CD4-positive, alpha-beta memory T cell (primary cell): Measurements from ENCODE around the gene TMEM95. TPM values are rescaled to one million over a fixed set of nuclear protein-coding genes. Genes with fewer than 3 reads are reported as not detected.

Experiments used
- CTCF ChIA-PET: fragments of 350-600 bp; sonication (Branson Sonifier 250); formaldehyde crosslinking; loops from one replicate; lab custom pipeline; 2021; ENCODE audit warnings: inconsistent platforms; ENCODE audit not compliant: partially characterized antibody; lab: Charles Lee
- POLR2A ChIA-PET: fragments of 350-600 bp; sonication (Branson Sonifier 250); formaldehyde crosslinking; loops from one replicate; lab custom pipeline; 2021; ENCODE audit not compliant: partially characterized antibody; lab: Charles Lee
- DNase-seq, 5 donors: peaks; one replicate each; pipeline versions ENCODE4 v3.0.0 to v3.0.0-alpha.2; 2020 to 2022; ENCODE audit warnings: mixed read lengths in 1 of 5
- H3K27ac ChIP-seq: one replicate; pipeline ENCODE4 v1.7.0; 2013; ENCODE audit warnings: low read depth, low read length
- H3K27me3 ChIP-seq: 2 replicates; pipeline ENCODE4 v1.7.0; 2013; ENCODE audit warnings: mild to moderate bottlenecking, low read length, moderate library complexity; ENCODE audit not compliant: insufficient read depth
- H3K36me3 ChIP-seq: 2 replicates; pipeline ENCODE4 v1.7.0; 2013; ENCODE audit warnings: mild to moderate bottlenecking, low read length, moderate library complexity; ENCODE audit not compliant: insufficient read depth
- H3K4me1 ChIP-seq: 2 replicates; pipeline ENCODE4 v1.7.0; 2013; ENCODE audit warnings: mild to moderate bottlenecking, low read length, moderate library complexity; ENCODE audit not compliant: insufficient read depth
- H3K4me3 ChIP-seq, 2 donors: one replicate each; pipeline ENCODE4 v1.7.0; 2013; ENCODE audit warnings: low read length in 2 of 2, mild to moderate bottlenecking in 1 of 2
- H3K9me3 ChIP-seq, 2 donors: one replicate each; pipeline ENCODE4 v1.7.0; 2013; ENCODE audit warnings: low read length in 2 of 2, control low read depth in 1 of 2; ENCODE audit not compliant: control insufficient read depth in 1 of 2
- H3K27ac Mint-ChIP-seq, 7 donors: one replicate each; pipeline ENCODE4 v1.8.0; 2020 to 2021; ENCODE audit warnings: mixed read lengths in 7 of 7, mild to moderate bottlenecking in 6 of 7, inconsistent platforms in 3 of 7, moderate library complexity in 3 of 7
- H3K27me3 Mint-ChIP-seq, 2 donors: one replicate each; pipeline ENCODE4 v1.8.0; 2020 to 2021; ENCODE audit warnings: mixed read lengths in 2 of 2
- H3K36me3 Mint-ChIP-seq, 2 donors: one replicate each; pipeline ENCODE4 v1.8.0; 2020 to 2021; ENCODE audit warnings: mixed read lengths in 2 of 2, inconsistent platforms in 1 of 2, mild to moderate bottlenecking in 1 of 2
- H3K4me1 Mint-ChIP-seq, 4 donors: one replicate each; pipeline ENCODE4 v1.8.0; 2020 to 2021; ENCODE audit warnings: mixed read lengths in 4 of 4, mild to moderate bottlenecking in 1 of 4
- H3K4me3 Mint-ChIP-seq, 8 donors: one replicate each; pipeline ENCODE4 v1.8.0; 2020 to 2021; ENCODE audit warnings: mixed read lengths in 8 of 8, mild to moderate bottlenecking in 7 of 8, moderate library complexity in 6 of 8, inconsistent platforms in 3 of 8
- H3K9me3 Mint-ChIP-seq, 8 donors: one replicate each; pipeline ENCODE4 v1.8.0; 2020 to 2021; ENCODE audit warnings: mixed read lengths in 8 of 8, mild to moderate bottlenecking in 5 of 8, inconsistent platforms in 3 of 8, moderate library complexity in 1 of 8
- intact Hi-C: fragments of 100-400 bp; cut with micrococcal nuclease; formaldehyde crosslinking; loops from one replicate; pipeline ENCODE4 v1.15.1; 2023
- polyA plus RNA-seq, 2 donors: library from polyadenylated mRNA; unstranded; fragments of 300-500 nt; fragmentation: Illumina TruSeq; gene quantifications; one replicate each; pipeline ENCODE4 v1.2.3, GENCODE V29; 2021
- total RNA-seq, 2 experiments: library from RNA; stranded (reverse); gene quantifications; one replicate each; pipeline ENCODE4 v1.2.3, GENCODE V29; 2021

TMEM95 gene
- total and polyA plus RNA-seq, 4 experiments from 2014 or later = not detected

DNA sequence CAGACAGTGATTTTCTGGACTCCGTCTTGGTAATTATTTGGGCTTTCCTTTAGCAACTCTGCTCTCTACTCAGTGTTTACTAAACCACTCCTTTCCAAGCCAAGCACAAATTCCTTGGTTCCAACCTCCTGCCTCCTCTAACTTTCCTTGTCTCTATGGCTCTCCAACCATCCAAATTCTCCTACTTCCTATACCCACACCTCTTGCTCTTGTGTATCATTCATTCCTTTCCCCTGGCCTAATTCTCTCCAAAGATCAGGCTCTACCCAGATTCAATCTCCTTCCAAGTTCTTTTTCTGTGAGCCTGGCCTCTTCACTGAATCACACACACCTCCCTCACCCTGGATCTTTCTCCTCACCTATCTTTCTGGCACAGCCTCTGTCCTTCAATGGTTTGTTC, 26.9 kb upstream of the TMEM95 start:
- no peak overlapping the region for H3K27ac ChIP-seq
- CTCF ChIA-PET = interaction anchor here (1.7 to 6.5 kb wide), 3 partner anchors 8 to 21 kb away, joined by 6 to 115 read pairs (median 31); partner anchors contain the start of gene ACAP1

DNA sequence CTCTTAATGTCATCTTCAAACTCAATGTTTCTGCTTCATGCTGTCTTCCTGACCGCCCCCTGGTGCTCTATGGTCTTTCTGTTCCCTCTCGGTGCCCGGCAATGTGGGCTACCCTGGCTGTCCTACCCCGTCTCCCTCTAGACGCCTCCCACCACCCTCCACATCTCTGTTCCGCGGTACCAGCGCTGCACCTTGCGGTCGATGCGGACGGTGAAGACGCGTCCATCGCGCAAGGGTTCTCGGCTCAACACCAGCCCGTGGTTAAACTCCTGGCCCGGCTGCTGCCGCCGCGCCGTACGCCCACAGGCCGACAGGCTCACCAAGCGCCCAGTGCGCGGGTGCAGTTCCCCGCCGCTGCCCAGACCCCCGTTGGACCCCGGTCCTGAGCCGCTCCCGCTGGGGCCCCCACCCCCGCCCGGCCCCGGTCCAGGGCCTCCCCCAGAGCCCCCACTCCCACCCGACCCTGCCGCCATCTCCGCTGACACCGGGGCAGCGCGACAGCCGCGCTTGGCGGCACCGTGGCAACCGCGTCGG, 26.0 kb upstream of the TMEM95 start, which contains the start of gene NEURL4:
Gene NEURL4, minus strand, starts transcription at position 496 of the 534 bp plus-strand sequence. Its CDS starts 23 bp downstream, at position 473.
- Histone ChIP-seq H3K4me1 (peaks cover 49% of the 10 kb centered on the region), H3K9me3 (no peaks in the 10 kb centered on the region), H3K27me3 (no peaks in the 10 kb centered on the region), H3K4me3 (peak within 1 kb of the TSS; percentile 94 to 99), H3K27ac (peak within 1 kb of the TSS; percentile 82), H3K36me3 (no peaks in the 10 kb centered on the region)
- Mint-ChIP-seq H3K4me1 (peaks cover 34 to 59% (median 45%) of the 10 kb centered on the region in 4 donors), H3K4me3 (peak within 1 kb of the TSS; percentile 97 to 98 (median 98)), H3K27ac (peak within 1 kb of the TSS; percentile 93 to 99 (median 98)), H3K36me3 (peaks cover 0 to 15% of the 10 kb centered on the region in 2 donors), H3K9me3 (peaks cover 0 to 4% (median 0%) of the 10 kb centered on the region in 8 donors), H3K27me3 (no peaks in the 10 kb centered on the region)
- ChIA-PET CTCF (interaction anchor here (0.8 to 1.5 kb wide), 7 partner anchors 9 to 359 kb away, joined by 3 to 15 read pairs (median 4); partner anchors contain the start of gene TP53), POLR2A (interaction anchor here (0.9 to 3.5 kb wide), 26 partner anchors 8 to 528 kb away, joined by 3 to 71 read pairs (median 6); partner anchors contain the start of genes ACADVL, CD68, CTDNEP1 and DVL2)
- peak in 1 of 5 donors; percentile 62 for DNase-seq
- intact Hi-C loops = loop anchor here (1.0 to 2.0 kb wide), 7 partner anchors 8 to 155 kb away; partner anchors contain the start of genes EIF5A, GPS2, POLR2A and TMEM256

More for the DNA sequence above, 26.9 kb upstream of the TMEM95 start:
- peaks cover 43% of the 10 kb centered on the region for H3K4me1 ChIP-seq
- intact Hi-C loops = loop anchor here (2.0 kb wide), 1 partner anchor 23 kb away; no protein-coding TSS in a partner anchor
- no peak for DNase-seq
- H3K9me3 ChIP-seq = no peaks in the 10 kb centered on the region
- peaks cover 8% of the 10 kb centered on the region for H3K36me3 ChIP-seq
- Mint-ChIP-seq H3K36me3 (peaks cover 0 to 19% of the 10 kb centered on the region in 2 donors), H3K4me3 (peak overlapping the region; percentile 41 to 98 (median 79)), H3K9me3 (peaks cover 0 to 4% (median 0%) of the 10 kb centered on the region in 8 donors), H3K27me3 (no peaks in the 10 kb centered on the region), H3K27ac (peak overlapping the region; percentile 60 to 93 (median 80)), H3K4me1 (peaks cover 30 to 59% (median 41%) of the 10 kb centered on the region in 4 donors)
- no peaks in the 10 kb centered on the region for H3K27me3 ChIP-seq
- no peak overlapping the region for H3K4me3 ChIP-seq
- POLR2A ChIA-PET = interaction anchor here (1.0 to 6.8 kb wide), 5 partner anchors 9 to 19 kb away, joined by 4 to 71 read pairs (median 44); partner anchors contain the start of genes ACAP1 and GPS2

DNA sequence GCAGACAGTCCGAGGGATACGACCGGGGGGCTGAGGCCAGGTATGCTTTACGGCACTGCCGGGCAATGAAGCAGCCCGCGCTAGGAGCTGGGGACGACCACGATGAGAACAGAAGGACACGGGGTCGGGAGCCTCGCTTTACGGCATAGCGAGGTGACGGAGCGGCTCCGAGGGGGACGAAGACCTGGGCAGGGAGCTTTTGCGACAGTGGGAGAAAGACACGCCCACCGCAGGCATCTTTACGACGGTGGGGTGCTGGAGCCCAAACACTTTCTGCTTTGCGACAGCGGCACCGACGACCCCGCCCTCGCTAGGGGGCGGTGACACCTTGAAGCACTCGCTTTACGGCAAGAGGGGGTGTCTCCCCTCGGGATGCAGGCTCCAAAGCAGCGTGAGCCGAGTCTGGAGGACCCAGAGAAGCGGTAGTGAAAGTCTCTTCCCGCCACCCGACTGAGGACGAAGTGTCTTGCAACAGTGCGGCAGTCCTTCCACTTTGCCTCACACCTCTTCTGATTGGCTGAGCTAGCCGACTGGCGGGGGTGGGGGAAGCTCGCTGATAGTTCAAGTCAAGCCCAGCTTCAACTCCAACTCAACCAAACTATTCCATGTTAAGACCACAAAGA, 25.5 kb upstream of the TMEM95 start:
- Mint-ChIP-seq H3K27ac (peak overlapping the region; percentile 93 to 99 (median 98)), H3K36me3 (peaks cover 0 to 9% of the 10 kb centered on the region in 2 donors), H3K9me3 (peaks cover 0 to 4% (median 0%) of the 10 kb centered on the region in 8 donors), H3K4me3 (peak overlapping the region; percentile 97 to 98 (median 98)), H3K27me3 (no peaks in the 10 kb centered on the region), H3K4me1 (peaks cover 32 to 58% (median 42%) of the 10 kb centered on the region in 4 donors)
- DNase-seq = peak; percentile 97 to 99 (median 97)
- intact Hi-C loops = loop anchor here (1.0 to 2.0 kb wide), 7 partner anchors 8 to 155 kb away; partner anchors contain the start of genes EIF5A, GPS2, POLR2A and TMEM256
- ChIA-PET POLR2A (interaction anchor here (0.6 to 3.5 kb wide), 32 partner anchors 8 to 528 kb away, joined by 3 to 71 read pairs (median 6); partner anchors contain the start of genes ACADVL, CD68, CTDNEP1 and DVL2), CTCF (interaction anchor here (0.7 to 1.5 kb wide), 12 partner anchors 10 to 358 kb away, joined by 3 to 15 read pairs (median 4); partner anchors contain the start of gene TP53)
- Histone ChIP-seq H3K36me3 (no peaks in the 10 kb centered on the region), H3K27ac (peak overlapping the region; percentile 82), H3K4me1 (peaks cover 49% of the 10 kb centered on the region), H3K4me3 (peak overlapping the region; percentile 94 to 99), H3K9me3 (no peaks in the 10 kb centered on the region), H3K27me3 (no peaks in the 10 kb centered on the region)

DNA sequence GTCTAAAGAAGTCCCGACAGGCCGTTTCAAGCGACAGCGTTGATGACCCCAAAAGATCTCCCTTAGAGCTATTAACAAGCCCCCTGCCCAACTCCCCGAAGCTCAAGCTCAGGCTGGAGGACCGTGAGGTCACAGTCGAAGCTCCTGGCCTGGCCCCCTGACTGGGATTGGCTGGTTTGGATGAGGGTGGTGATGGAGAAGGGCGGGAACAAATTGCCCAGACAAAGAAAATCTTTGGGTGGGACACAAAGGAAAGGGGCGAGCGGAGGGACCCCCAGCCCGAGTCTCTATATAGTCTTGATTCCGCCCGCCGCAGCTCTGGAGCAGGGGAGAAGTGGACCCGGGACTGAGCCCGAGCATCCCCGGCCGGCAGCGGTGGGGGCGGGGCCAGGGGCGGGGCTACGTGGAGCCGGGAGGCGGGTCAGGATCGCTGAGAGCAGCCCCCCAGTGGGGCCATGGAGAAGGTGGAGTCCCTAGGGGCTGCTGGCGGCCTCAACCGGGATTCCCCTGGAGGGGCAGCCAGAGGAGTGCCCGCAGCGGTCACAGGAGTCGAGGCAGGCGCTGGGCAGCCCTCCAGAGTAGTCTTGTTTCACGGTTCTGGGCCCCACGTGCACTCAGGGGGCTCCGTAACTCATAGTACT, 24.8 kb upstream of the TMEM95 start:
- no peaks in the 10 kb centered on the region for H3K9me3 ChIP-seq
- Mint-ChIP-seq H3K9me3 (peaks cover 0 to 4% (median 0%) of the 10 kb centered on the region in 8 donors), H3K36me3 (peaks cover 0 to 8% of the 10 kb centered on the region in 2 donors), H3K27me3 (no peaks in the 10 kb centered on the region), H3K4me1 (peaks cover 32 to 65% (median 46%) of the 10 kb centered on the region in 4 donors), H3K4me3 (peak overlapping the region; percentile 97 to 98 (median 98)), H3K27ac (peak overlapping the region; percentile 93 to 99 (median 98))
- peak overlapping the region; percentile 82 for H3K27ac ChIP-seq
- DNase-seq = peak in 4 of 5 donors; percentile 81 to 86 (median 85)
- no peaks in the 10 kb centered on the region for H3K27me3 ChIP-seq
- ChIA-PET POLR2A (interaction anchor here (0.6 to 3.5 kb wide), 32 partner anchors 9 to 527 kb away, joined by 3 to 71 read pairs (median 6); partner anchors contain the start of genes ACADVL, CD68, CTDNEP1 and DVL2), CTCF (interaction anchor here (0.7 to 1.5 kb wide), 12 partner anchors 10 to 357 kb away, joined by 3 to 15 read pairs (median 4); partner anchors contain the start of gene TP53)
- intact Hi-C loops = loop anchor here (1.0 to 2.0 kb wide), 7 partner anchors 7 to 154 kb away; partner anchors contain the start of genes EIF5A, GPS2, POLR2A and TMEM256
- H3K4me3 ChIP-seq = peak overlapping the region; percentile 94 to 99
- no peaks in the 10 kb centered on the region for H3K36me3 ChIP-seq
- H3K4me1 ChIP-seq = peaks cover 52% of the 10 kb centered on the region

DNA sequence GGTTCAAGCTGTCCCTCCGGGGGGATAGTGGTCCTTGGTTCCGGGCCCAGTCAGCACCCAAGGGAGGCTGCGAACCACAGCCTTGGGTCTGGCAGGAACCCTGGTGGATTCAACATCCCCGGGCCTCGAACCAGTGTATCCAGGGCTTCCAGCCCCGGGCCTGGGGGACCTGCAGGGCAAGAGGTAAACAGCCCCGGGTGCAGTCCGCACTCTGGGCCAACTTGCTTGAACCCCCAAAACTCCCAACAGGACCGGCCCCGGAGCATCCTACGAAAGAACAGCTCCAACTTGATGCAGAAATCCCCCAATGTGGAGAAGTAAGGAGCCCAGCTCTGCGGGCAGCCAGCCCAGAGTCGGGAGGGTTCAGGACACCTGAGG, 24.3 kb upstream of the TMEM95 start:
- Histone ChIP-seq H3K27ac (peak overlapping the region; percentile 82), H3K27me3 (no peaks in the 10 kb centered on the region), H3K4me1 (peaks cover 58% of the 10 kb centered on the region), H3K9me3 (no peaks in the 10 kb centered on the region), H3K36me3 (no peaks in the 10 kb centered on the region), H3K4me3 (peak overlapping the region; percentile 94 to 99)
- Mint-ChIP-seq H3K27me3 (no peaks in the 10 kb centered on the region), H3K36me3 (peaks cover 0 to 8% of the 10 kb centered on the region in 2 donors), H3K9me3 (peaks cover 0 to 4% (median 0%) of the 10 kb centered on the region in 8 donors), H3K4me3 (peak overlapping the region in 6 of 8 donors; percentile 9 to 98 (median 98)), H3K27ac (peak overlapping the region in 4 of 7 donors; percentile 60 to 99 (median 96)), H3K4me1 (peaks cover 37 to 70% (median 51%) of the 10 kb centered on the region in 4 donors)
- DNase-seq = no peak
- CTCF ChIA-PET = interaction anchor here (1.1 kb wide), 1 partner anchor 10 kb away, joined by 3 read pairs; no protein-coding TSS in a partner anchor
- POLR2A ChIA-PET = interaction anchor here (1.7 to 3.5 kb wide), 9 partner anchors 9 to 356 kb away, joined by 8 to 71 read pairs (median 14); partner anchors contain the start of genes GPS2, PLSCR3, TMEM102 and TMEM256
- intact Hi-C loops = no loop called here

DNA sequence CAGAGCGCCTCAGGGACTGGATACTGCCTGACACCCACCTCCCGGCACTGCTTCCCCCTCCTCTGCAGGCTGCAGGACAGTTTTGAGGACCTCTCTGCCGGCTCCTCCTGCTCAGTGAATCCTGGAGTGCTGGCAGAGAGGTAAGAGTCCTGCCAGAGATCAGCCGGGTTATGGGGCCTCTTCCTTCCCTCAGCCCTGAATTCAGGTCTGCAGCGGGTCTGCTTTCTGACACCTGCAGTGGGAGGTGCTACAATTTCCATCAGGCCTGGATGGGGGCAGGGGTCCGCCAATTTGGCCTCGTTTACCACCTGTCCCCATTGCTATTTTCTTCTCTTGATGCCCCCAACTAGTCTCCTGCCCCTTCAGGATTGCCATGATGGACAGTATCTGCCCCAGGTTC, 22.8 kb upstream of the TMEM95 start:
- no peaks in the 10 kb centered on the region for H3K9me3 ChIP-seq
- H3K27ac ChIP-seq = no peak overlapping the region
- DNase-seq = peak in 1 of 5 donors; percentile 25
- ChIA-PET CTCF (no interaction called here), POLR2A (interaction anchor here (1.1 to 7.4 kb wide), 3 partner anchors 12 to 97 kb away, joined by 3 to 187 read pairs (median 4); partner anchors contain the start of genes DVL2 and GPS2)
- no peaks in the 10 kb centered on the region for H3K27me3 ChIP-seq
- H3K36me3 Mint-ChIP-seq = peaks cover 3 to 10% of the 10 kb centered on the region in 2 donors
- intact Hi-C loops = no loop called here
- H3K27me3 Mint-ChIP-seq = no peaks in the 10 kb centered on the region
- H3K9me3 Mint-ChIP-seq = peaks cover 0 to 4% (median 0%) of the 10 kb centered on the region in 8 donors
- peak overlapping the region; percentile 61 to 79 (median 74) for H3K4me3 Mint-ChIP-seq
- peak overlapping the region in 1 of 2 donors; percentile 22 for H3K4me3 ChIP-seq
- peaks cover 42 to 75% (median 60%) of the 10 kb centered on the region in 4 donors for H3K4me1 Mint-ChIP-seq
- H3K27ac Mint-ChIP-seq = peak overlapping the region; percentile 92 to 97 (median 94)
- H3K36me3 ChIP-seq = no peaks in the 10 kb centered on the region
- H3K4me1 ChIP-seq = peaks cover 67% of the 10 kb centered on the region
